ENCODE measurements around the gene USP17L28.
"Not testable (repeated sequence)": the region's sequence is repeated elsewhere in the genome, so short reads cannot be mapped to it uniquely, and the experiment has no call there.

USP17L28 gene

DNA sequence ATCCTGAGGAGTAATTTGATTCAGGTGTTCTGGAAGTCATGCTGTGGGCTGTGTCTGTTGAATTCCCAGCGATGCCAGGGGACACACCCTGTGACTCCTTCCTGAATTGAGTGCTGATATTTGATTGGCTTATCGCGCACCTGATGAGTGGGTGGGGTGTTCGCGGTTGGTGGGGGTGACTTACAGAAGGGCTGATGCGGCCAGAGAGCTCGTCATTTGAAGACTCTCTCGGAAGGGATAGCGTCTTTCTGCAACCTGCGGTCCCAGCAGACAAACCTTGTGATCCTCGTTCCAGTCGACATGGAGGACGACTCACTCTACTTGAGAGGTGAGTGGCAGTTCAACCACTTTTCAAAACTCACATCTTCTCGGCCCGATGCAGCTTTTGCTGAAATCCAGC is at the start of gene USP17L28:
TSS of gene USP17L28 (plus strand) at position 301 of the 400 bp plus-strand sequence. CDS start at position 301, 0 bp downstream.
- H3K4me3 ChIP-seq (ENCODE audit: low read depth in 1 of 2, low read length in 1 of 2); H3K27ac ChIP-seq; H3K4me1 ChIP-seq (ENCODE audit: control insufficient read depth in 1 of 2, insufficient read depth in 1 of 2, low read depth in 1 of 2, low read length in 1 of 2); H3K36me3 ChIP-seq; H3K9me3 ChIP-seq; H3K27me3 ChIP-seq: not testable (repeated sequence)

- not testable (repeated sequence) for H3K4me1 ChIP-seq (ENCODE audit: control insufficient read depth in 1 of 2, insufficient read depth in 1 of 2, low read depth in 1 of 2, low read length in 1 of 2); H3K4me3 ChIP-seq (ENCODE audit: low read depth in 1 of 2, low read length in 1 of 2); H3K27me3 ChIP-seq; H3K36me3 ChIP-seq; H3K9me3 ChIP-seq; H3K27ac ChIP-seq
These were observed 24.5 kb upstream of the USP17L28 start for GRCh38 chr4:9324191-9324590.

DNA sequence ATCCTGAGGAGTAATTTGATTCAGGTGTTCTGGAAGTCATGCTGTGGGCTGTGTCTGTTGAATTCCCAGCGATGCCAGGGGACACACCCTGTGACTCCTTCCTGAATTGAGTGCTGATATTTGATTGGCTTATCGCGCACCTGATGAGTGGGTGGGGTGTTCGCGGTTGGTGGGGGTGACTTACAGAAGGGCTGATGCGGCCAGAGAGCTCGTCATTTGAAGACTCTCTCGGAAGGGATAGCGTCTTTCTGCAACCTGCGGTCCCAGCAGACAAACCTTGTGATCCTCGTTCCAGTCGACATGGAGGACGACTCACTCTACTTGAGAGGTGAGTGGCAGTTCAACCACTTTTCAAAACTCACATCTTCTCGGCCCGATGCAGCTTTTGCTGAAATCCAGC is 23.8 kb upstream of the USP17L28 start, which contains the start of gene USP17L24:
TSS of gene USP17L24 (plus strand) at position 301 of the 400 bp plus-strand sequence. CDS start at position 301, 0 bp downstream.
- H3K4me1 ChIP-seq (ENCODE audit: control insufficient read depth in 1 of 2, insufficient read depth in 1 of 2, low read depth in 1 of 2, low read length in 1 of 2); H3K27ac ChIP-seq; H3K36me3 ChIP-seq; H3K9me3 ChIP-seq; H3K4me3 ChIP-seq (ENCODE audit: low read depth in 1 of 2, low read length in 1 of 2); H3K27me3 ChIP-seq: not testable (repeated sequence)

DNA sequence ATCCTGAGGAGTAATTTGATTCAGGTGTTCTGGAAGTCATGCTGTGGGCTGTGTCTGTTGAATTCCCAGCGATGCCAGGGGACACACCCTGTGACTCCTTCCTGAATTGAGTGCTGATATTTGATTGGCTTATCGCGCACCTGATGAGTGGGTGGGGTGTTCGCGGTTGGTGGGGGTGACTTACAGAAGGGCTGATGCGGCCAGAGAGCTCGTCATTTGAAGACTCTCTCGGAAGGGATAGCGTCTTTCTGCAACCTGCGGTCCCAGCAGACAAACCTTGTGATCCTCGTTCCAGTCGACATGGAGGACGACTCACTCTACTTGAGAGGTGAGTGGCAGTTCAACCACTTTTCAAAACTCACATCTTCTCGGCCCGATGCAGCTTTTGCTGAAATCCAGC is 19.1 kb upstream of the USP17L28 start, which contains the start of gene USP17L25:
TSS of gene USP17L25 (plus strand) at position 301 of the 400 bp plus-strand sequence. CDS start at position 301, 0 bp downstream.
- H3K27me3 ChIP-seq; H3K4me1 ChIP-seq (ENCODE audit: control insufficient read depth in 1 of 2, insufficient read depth in 1 of 2, low read depth in 1 of 2, low read length in 1 of 2): not testable (repeated sequence)

DNA sequence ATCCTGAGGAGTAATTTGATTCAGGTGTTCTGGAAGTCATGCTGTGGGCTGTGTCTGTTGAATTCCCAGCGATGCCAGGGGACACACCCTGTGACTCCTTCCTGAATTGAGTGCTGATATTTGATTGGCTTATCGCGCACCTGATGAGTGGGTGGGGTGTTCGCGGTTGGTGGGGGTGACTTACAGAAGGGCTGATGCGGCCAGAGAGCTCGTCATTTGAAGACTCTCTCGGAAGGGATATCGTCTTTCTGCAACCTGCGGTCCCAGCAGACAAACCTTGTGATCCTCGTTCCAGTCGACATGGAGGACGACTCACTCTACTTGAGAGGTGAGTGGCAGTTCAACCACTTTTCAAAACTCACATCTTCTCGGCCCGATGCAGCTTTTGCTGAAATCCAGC is 14.3 kb upstream of the USP17L28 start, which contains the start of gene USP17L26:
TSS of gene USP17L26 (plus strand) at position 301 of the 400 bp plus-strand sequence. CDS start at position 301, 0 bp downstream.
- H3K4me3 ChIP-seq (ENCODE audit: low read depth in 1 of 2, low read length in 1 of 2); H3K27ac ChIP-seq; H3K36me3 ChIP-seq; H3K27me3 ChIP-seq; H3K9me3 ChIP-seq; H3K4me1 ChIP-seq (ENCODE audit: control insufficient read depth in 1 of 2, insufficient read depth in 1 of 2, low read depth in 1 of 2, low read length in 1 of 2): not testable (repeated sequence)

More for the DNA sequence above, 19.1 kb upstream of the USP17L28 start, which contains the start of gene USP17L25:
- H3K4me3 ChIP-seq (ENCODE audit: low read depth in 1 of 2, low read length in 1 of 2); H3K36me3 ChIP-seq; H3K27ac ChIP-seq; H3K9me3 ChIP-seq: not testable (repeated sequence)

- not testable (repeated sequence) for H3K4me3 ChIP-seq (ENCODE audit: low read depth in 1 of 2, low read length in 1 of 2); H3K4me1 ChIP-seq (ENCODE audit: control insufficient read depth in 1 of 2, insufficient read depth in 1 of 2, low read depth in 1 of 2, low read length in 1 of 2); H3K9me3 ChIP-seq; H3K36me3 ChIP-seq; H3K27me3 ChIP-seq; H3K27ac ChIP-seq
These were observed 9.6 kb upstream of the USP17L28 start, which contains the start of gene USP17L5 for GRCh38 chr4:9339103-9339502. Gene USP17L5 (plus strand): TSS chr4:9339403. CDS start chr4:9339403, 0 bp downstream.

DNA sequence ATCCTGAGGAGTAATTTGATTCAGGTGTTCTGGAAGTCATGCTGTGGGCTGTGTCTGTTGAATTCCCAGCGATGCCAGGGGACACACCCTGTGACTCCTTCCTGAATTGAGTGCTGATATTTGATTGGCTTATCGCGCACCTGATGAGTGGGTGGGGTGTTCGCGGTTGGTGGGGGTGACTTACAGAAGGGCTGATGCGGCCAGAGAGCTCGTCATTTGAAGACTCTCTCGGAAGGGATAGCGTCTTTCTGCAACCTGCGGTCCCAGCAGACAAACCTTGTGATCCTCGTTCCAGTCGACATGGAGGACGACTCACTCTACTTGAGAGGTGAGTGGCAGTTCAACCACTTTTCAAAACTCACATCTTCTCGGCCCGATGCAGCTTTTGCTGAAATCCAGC is 4.8 kb upstream of the USP17L28 start, which contains the start of gene USP17L27:
TSS of gene USP17L27 (plus strand) at position 301 of the 400 bp plus-strand sequence. CDS start at position 301, 0 bp downstream.
- H3K36me3 ChIP-seq; H3K4me3 ChIP-seq (ENCODE audit: low read depth in 1 of 2, low read length in 1 of 2); H3K27ac ChIP-seq; H3K9me3 ChIP-seq; H3K4me1 ChIP-seq (ENCODE audit: control insufficient read depth in 1 of 2, insufficient read depth in 1 of 2, low read depth in 1 of 2, low read length in 1 of 2); H3K27me3 ChIP-seq: not testable (repeated sequence)

DNA sequence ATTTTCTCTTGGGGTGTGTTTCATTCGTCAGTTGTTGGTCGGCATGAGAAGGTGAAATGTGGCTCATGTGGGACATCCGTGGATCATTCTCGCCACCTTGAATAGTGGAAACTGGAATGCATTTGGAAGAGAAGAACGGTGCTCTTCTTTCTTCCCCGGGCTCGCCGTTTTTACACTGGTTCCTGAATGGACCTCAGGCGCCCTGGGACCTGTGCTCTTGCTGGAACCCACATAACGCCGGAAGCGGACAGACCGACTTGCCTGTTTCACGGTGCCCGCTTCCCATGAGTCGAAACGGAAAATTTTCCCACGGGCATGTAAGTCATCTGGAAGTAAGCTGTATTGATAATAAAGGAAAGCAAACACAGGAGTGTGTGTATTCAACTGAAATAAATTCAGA is 2.2 kb downstream of the USP17L28 start:
- H3K4me3 ChIP-seq (ENCODE audit: low read depth in 1 of 2, low read length in 1 of 2); H3K27ac ChIP-seq: not testable (repeated sequence)

DNA sequence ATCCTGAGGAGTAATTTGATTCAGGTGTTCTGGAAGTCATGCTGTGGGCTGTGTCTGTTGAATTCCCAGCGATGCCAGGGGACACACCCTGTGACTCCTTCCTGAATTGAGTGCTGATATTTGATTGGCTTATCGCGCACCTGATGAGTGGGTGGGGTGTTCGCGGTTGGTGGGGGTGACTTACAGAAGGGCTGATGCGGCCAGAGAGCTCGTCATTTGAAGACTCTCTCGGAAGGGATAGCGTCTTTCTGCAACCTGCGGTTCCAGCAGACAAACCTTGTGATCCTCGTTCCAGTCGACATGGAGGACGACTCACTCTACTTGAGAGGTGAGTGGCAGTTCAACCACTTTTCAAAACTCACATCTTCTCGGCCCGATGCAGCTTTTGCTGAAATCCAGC is 4.6 kb downstream of the USP17L28 start, which contains the start of gene USP17L29:
TSS of gene USP17L29 (plus strand) at position 301 of the 400 bp plus-strand sequence. CDS start at position 301, 0 bp downstream.
- H3K36me3 ChIP-seq; H3K4me3 ChIP-seq (ENCODE audit: low read depth in 1 of 2, low read length in 1 of 2); H3K27me3 ChIP-seq; H3K27ac ChIP-seq; H3K9me3 ChIP-seq; H3K4me1 ChIP-seq (ENCODE audit: control insufficient read depth in 1 of 2, insufficient read depth in 1 of 2, low read depth in 1 of 2, low read length in 1 of 2): not testable (repeated sequence)

More for the DNA sequence above, 2.2 kb downstream of the USP17L28 start:
- not testable (repeated sequence) for H3K9me3 ChIP-seq; H3K27me3 ChIP-seq; H3K4me1 ChIP-seq (ENCODE audit: control insufficient read depth in 1 of 2, insufficient read depth in 1 of 2, low read depth in 1 of 2, low read length in 1 of 2); H3K36me3 ChIP-seq

DNA sequence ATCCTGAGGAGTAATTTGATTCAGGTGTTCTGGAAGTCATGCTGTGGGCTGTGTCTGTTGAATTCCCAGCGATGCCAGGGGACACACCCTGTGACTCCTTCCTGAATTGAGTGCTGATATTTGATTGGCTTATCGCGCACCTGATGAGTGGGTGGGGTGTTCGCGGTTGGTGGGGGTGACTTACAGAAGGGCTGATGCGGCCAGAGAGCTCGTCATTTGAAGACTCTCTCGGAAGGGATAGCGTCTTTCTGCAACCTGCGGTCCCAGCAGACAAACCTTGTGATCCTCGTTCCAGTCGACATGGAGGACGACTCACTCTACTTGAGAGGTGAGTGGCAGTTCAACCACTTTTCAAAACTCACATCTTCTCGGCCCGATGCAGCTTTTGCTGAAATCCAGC is 14.1 kb downstream of the USP17L28 start, which contains the start of gene USP17L30:
TSS of gene USP17L30 (plus strand) at position 301 of the 400 bp plus-strand sequence. CDS start at position 301, 0 bp downstream.
- H3K4me3 ChIP-seq (ENCODE audit: low read depth in 1 of 2, low read length in 1 of 2); H3K36me3 ChIP-seq; H3K9me3 ChIP-seq; H3K27me3 ChIP-seq; H3K4me1 ChIP-seq (ENCODE audit: control insufficient read depth in 1 of 2, insufficient read depth in 1 of 2, low read depth in 1 of 2, low read length in 1 of 2); H3K27ac ChIP-seq: not testable (repeated sequence)

DNA sequence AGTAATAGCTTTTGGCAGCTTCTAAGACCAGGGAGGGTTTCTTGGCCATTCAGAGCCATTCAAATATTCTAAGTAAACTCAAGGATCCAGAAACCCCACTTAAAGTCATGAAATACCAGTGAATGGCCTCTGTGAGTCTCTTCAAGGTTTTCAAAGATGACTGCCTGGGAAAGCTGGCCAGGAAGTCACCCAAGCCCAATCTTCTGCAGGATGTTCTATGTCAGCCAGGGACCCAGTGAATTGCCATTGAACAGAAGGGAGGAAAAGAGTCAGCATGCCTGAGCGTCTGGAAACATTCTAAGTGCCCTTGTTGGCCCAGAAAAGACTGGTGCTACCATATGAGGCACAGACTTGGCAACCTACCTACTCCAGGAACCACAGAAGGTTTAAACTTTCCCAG is 31.2 kb downstream of the USP17L28 start:
- H3K36me3 ChIP-seq; H3K27ac ChIP-seq; H3K4me3 ChIP-seq (ENCODE audit: low read depth in 1 of 2, low read length in 1 of 2); H3K4me1 ChIP-seq (ENCODE audit: control insufficient read depth in 1 of 2, insufficient read depth in 1 of 2, low read depth in 1 of 2, low read length in 1 of 2); H3K27me3 ChIP-seq; H3K9me3 ChIP-seq: not testable (repeated sequence)

Data from neutrophil (primary cell).